HepG2 (cell line): ENCODE measurements around the gene SNX6. TPM values are rescaled to one million over a fixed set of nuclear protein-coding genes. Genes with fewer than 3 reads are reported as not detected.
A peak's percentile ranks its signal among the peaks of the same experiment; 100 is the strongest.
"Not testable (repeated sequence)": the region's sequence is repeated elsewhere in the genome, so short reads cannot be mapped to it uniquely, and the experiment has no call there.

Experiments used
- ATAC-seq: fragments of 200-7000 bp; cut with Tn5 transposase; 3 replicates; pipeline ENCODE4 v1.9.1; 2020; ENCODE audit warnings: mild to moderate bottlenecking, moderate library complexity
- BruUV-seq: library from RNA; stranded (reverse); fragments of 400-500 nt; replicated peaks from 2 replicates; lab custom pipeline; 2021; lab: Mats Ljungman, UMichigan
- CTCF ChIA-PET: fragments of 300-600 bp; formaldehyde crosslinking; extraction: SDS; loops from one replicate; lab custom pipeline; 2021; ENCODE audit warnings: low total read pairs, inconsistent platforms, low intra/inter-chr PET ratio; lab: Yijun Ruan, JAX
- POLR2A ChIA-PET: fragments of 350-600 bp; sonication (Branson Sonifier 250); formaldehyde crosslinking; loops from one replicate; lab custom pipeline; 2020; ENCODE audit warnings: antibody characterized with exemption, inconsistent platforms; lab: Yijun Ruan, JAX
- DNase-seq: peaks from one replicate; pipeline ENCODE4 v3.0.0-alpha.2; 2015; ENCODE audit warnings: low spot score
- FAIRE-seq: peaks from 3 replicates; lab custom pipeline; 2011; peaks lifted over from hg19 to GRCh38; lab: Jason Lieb, UNC
- H2AFZ ChIP-seq: one replicate; pipeline ENCODE4 v1.6.1; 2011; ENCODE audit warnings: low read length, inconsistent platforms
- H3K27ac ChIP-seq: fragments of 300-600 bp; 3 replicates; pipeline ENCODE4 v1.8.0; 2011; ENCODE audit warnings: mixed run types, mild to moderate bottlenecking, mixed read lengths, low read length, inconsistent platforms; ENCODE audit not compliant: insufficient read depth; ENCODE audit errors: extremely low read length
- H3K27me3 ChIP-seq, 2 experiments: fragments of 200-600 bp in 1 of 2; 2 replicates in 1 of 2; 3 replicates in 1 of 2; pipeline versions ENCODE4 v1.6.0 to v1.8.0; 2011; ENCODE audit warnings: low read length in 2 of 2, mild to moderate bottlenecking in 2 of 2, moderate library complexity in 2 of 2, inconsistent platforms in 1 of 2; ENCODE audit not compliant: insufficient read depth in 2 of 2, control insufficient read depth in 1 of 2
- H3K36me3 ChIP-seq, 2 experiments: fragments of 200-600 bp in 1 of 2; replicated peaks in 1 of 2; 2 replicates in 1 of 2; 3 replicates in 1 of 2; pipeline versions ENCODE4 v1.5.1 to v1.8.0; 2011; ENCODE audit warnings: low read length in 2 of 2, inconsistent platforms in 1 of 2; ENCODE audit not compliant: insufficient read depth in 2 of 2, control insufficient read depth in 1 of 2
- H3K4me1 ChIP-seq: 2 replicates; pipeline ENCODE4 v1.5.1; 2012; ENCODE audit warnings: low read length, inconsistent platforms; ENCODE audit not compliant: insufficient read depth
- H3K4me2 ChIP-seq: 2 replicates; pipeline ENCODE4 v1.6.0; 2011; ENCODE audit warnings: low read depth, low read length, inconsistent platforms
- H3K4me3 ChIP-seq, 3 experiments: fragments of 200-600 bp in 1 of 3; sonication (generic), shearing (Covaris generic) in 1 of 3; replicated peaks in 1 of 3; 2 replicates each; pipeline ENCODE4 v1.5.1; 2011 to 2016; ENCODE audit warnings: low read length in 3 of 3, inconsistent platforms in 2 of 3, low read depth in 2 of 3, mild to moderate bottlenecking in 2 of 3, control low read depth in 1 of 3, mixed read lengths in 1 of 3; ENCODE audit not compliant: insufficient read depth in 1 of 3
- H3K79me2 ChIP-seq: one replicate; pipeline ENCODE4 v1.6.1; 2011; ENCODE audit warnings: low read length, inconsistent platforms; ENCODE audit not compliant: insufficient read depth
- H3K9ac ChIP-seq: 2 replicates; pipeline ENCODE4 v1.6.0; 2011; ENCODE audit warnings: mild to moderate bottlenecking, low read depth, low read length, inconsistent platforms; ENCODE audit not compliant: insufficient read depth
- H3K9me3 ChIP-seq: 2 replicates; pipeline ENCODE4 v1.5.1; 2012; ENCODE audit warnings: mild to moderate bottlenecking, low read length
- H4K20me1 ChIP-seq: 2 replicates; pipeline ENCODE4 v1.6.0; 2011; ENCODE audit warnings: inconsistent platforms, mild to moderate bottlenecking, low read length, moderate library complexity; ENCODE audit not compliant: insufficient read depth
- ADNP ChIP-seq: sonication (generic); formaldehyde crosslinking; IDR thresholded peaks from 2 replicates; pipeline ENCODE4 v1.4.0; 2020; ENCODE audit warnings: missing genetic modification reagents
- FOSL1 ChIP-seq: sonication (generic); formaldehyde crosslinking; IDR thresholded peaks from 2 replicates; pipeline ENCODE4 v1.9.0; 2021; ENCODE audit warnings: missing genetic modification reagents, borderline replicate concordance
- KLF12 ChIP-seq: sonication (generic); formaldehyde crosslinking; IDR thresholded peaks from 2 replicates; pipeline ENCODE4 v1.4.0; 2020; ENCODE audit warnings: missing genetic modification reagents, borderline replicate concordance
- ZNF180 ChIP-seq: sonication (generic); formaldehyde crosslinking; IDR thresholded peaks from 2 replicates; pipeline ENCODE4 v1.4.0; 2020; ENCODE audit warnings: low read depth, missing genetic modification reagents, borderline replicate concordance
- ZNF567 ChIP-seq: sonication (generic); formaldehyde crosslinking; IDR thresholded peaks from 2 replicates; pipeline ENCODE4 v1.8.1; 2023; ENCODE audit warnings: mild to moderate bottlenecking, missing genetic modification reagents, borderline replicate concordance
- WGBS: methylation state at CpG from one replicate; pipeline ENCODE4 v1.1.6; 2017; ENCODE audit warnings: low lambda C conversion rate; 5-methylcytosine and 5-hydroxymethylcytosine counted together
- in situ Hi-C: cut with HindIII; loops from 2 replicates; pipeline ENCODE4 v1.10.0; 2017; ENCODE audit warnings: low pct_unique_long_range_greater_than_20kb; ENCODE audit not compliant: extremely low pct_ligation_motif_present
- intact Hi-C: fragments of 100-400 bp; cut with micrococcal nuclease; formaldehyde crosslinking; loops from one replicate; pipeline ENCODE4 v1.10.0; 2022; ENCODE audit not compliant: unreplicated experiment
- polyA plus RNA-seq, 8 experiments: library from polyadenylated mRNA; depleted of rRNA in 3 of 8; stranded (reverse) in 7 of 8; unstranded in 1 of 8; fragments of >200 nt; fragmentation: Illumina TruSeq in 4 of 8; extraction: Trizol in 4 of 8; gene quantifications; 2 replicates each; pipeline versions ENCODE4 v1.2.1 to v1.2.3, GENCODE V29; 2011 to 2016; ENCODE audit warnings: low read depth in 4 of 8, missing spikeins in 1 of 8, mixed read lengths in 1 of 8; ENCODE audit not compliant: insufficient read depth in 1 of 8
- total RNA-seq, 5 experiments: library from RNA; depleted of rRNA; stranded (reverse); fragments of >200 nt; fragmentation: Illumina TruSeq; extraction: Trizol; gene quantifications; 2 replicates each; pipeline ENCODE4 v1.2.3, GENCODE V29; 2016; ENCODE audit warnings: low read depth in 1 of 5
- TF ChIP-seq, protein P1 (sequence below): sonication (generic); formaldehyde crosslinking; IDR thresholded peaks from 2 replicates; pipeline ENCODE4 v1.4.0; 2020; ENCODE audit warnings: missing genetic modification reagents
- TF ChIP-seq, protein P2 (sequence below): sonication (generic); formaldehyde crosslinking; IDR thresholded peaks from 2 replicates; pipeline ENCODE4 v1.4.0; 2020; ENCODE audit warnings: missing genetic modification reagents, mild to moderate bottlenecking, borderline replicate concordance

SNX6 gene
- total and polyA plus RNA-seq, 2 of the 13 experiments (the other 11 are each of a cell fraction or from before 2014, with no cell fraction given), result 92.3 to 169 TPM

DNA sequence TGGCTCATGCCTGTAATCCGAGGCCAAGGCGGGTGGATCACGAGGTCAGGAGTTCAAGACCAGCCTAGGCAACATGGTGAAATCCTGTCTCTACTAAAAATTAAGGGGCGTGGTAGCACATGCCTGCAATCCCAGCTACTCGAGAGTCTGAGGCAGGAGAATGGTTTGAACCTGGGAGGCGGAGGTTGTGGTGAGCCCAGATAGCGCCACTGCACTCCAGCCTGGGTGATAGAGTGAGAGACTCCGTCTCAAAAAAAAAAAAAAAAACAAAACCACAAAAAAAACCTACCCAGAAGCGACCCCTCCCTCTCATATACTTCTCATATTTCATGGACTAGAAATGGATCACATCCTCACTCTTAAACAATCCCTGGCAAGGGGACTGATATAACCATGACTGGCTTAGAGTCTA is 4.4 kb upstream of the SNX6 start:
- WGBS, result 34% methylated on average over 9 of the region's 9 CpGs
- H3K36me3 ChIP-seq, H2AFZ ChIP-seq, H3K9me3 ChIP-seq, H3K4me3 ChIP-seq, H3K9ac ChIP-seq, CTCF ChIA-PET: not testable (repeated sequence)
- 0 out of 2 replicates have a peak, but pooled peaks have one; percentile 61 for TF ChIP-seq ZNF567 (CRISPR knock-in tag)
- 0 out of 2 replicates have a peak, but pooled peaks have one; percentile 8 for TF ChIP-seq FOSL1 (CRISPR knock-in tag)
- TF ChIP-seq KLF12 (CRISPR knock-in tag), result peak; percentile 50; the same call in 1 of the 2 replicates
- 0 out of 2 replicates have a peak, but pooled peaks have one; percentile 41 for TF ChIP-seq ZNF180 (CRISPR knock-in tag)
- TF ChIP-seq, protein P1, sequence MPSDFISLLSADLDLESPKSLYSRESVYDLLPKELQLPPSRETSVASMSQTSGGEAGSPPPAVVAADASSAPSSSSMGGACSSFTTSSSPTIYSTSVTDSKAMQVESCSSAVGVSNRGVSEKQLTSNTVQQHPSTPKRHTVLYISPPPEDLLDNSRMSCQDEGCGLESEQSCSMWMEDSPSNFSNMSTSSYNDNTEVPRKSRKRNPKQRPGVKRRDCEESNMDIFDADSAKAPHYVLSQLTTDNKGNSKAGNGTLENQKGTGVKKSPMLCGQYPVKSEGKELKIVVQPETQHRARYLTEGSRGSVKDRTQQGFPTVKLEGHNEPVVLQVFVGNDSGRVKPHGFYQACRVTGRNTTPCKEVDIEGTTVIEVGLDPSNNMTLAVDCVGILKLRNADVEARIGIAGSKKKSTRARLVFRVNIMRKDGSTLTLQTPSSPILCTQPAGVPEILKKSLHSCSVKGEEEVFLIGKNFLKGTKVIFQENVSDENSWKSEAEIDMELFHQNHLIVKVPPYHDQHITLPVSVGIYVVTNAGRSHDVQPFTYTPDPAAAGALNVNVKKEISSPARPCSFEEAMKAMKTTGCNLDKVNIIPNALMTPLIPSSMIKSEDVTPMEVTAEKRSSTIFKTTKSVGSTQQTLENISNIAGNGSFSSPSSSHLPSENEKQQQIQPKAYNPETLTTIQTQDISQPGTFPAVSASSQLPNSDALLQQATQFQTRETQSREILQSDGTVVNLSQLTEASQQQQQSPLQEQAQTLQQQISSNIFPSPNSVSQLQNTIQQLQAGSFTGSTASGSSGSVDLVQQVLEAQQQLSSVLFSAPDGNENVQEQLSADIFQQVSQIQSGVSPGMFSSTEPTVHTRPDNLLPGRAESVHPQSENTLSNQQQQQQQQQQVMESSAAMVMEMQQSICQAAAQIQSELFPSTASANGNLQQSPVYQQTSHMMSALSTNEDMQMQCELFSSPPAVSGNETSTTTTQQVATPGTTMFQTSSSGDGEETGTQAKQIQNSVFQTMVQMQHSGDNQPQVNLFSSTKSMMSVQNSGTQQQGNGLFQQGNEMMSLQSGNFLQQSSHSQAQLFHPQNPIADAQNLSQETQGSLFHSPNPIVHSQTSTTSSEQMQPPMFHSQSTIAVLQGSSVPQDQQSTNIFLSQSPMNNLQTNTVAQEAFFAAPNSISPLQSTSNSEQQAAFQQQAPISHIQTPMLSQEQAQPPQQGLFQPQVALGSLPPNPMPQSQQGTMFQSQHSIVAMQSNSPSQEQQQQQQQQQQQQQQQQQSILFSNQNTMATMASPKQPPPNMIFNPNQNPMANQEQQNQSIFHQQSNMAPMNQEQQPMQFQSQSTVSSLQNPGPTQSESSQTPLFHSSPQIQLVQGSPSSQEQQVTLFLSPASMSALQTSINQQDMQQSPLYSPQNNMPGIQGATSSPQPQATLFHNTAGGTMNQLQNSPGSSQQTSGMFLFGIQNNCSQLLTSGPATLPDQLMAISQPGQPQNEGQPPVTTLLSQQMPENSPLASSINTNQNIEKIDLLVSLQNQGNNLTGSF (CRISPR knock-in tag), result 0 out of 2 replicates have a peak, but pooled peaks have one; percentile 61
- 0 out of 2 replicates have a peak, but pooled peaks have one; percentile 24 for TF ChIP-seq ADNP (CRISPR knock-in tag)
- TF ChIP-seq, protein P2, sequence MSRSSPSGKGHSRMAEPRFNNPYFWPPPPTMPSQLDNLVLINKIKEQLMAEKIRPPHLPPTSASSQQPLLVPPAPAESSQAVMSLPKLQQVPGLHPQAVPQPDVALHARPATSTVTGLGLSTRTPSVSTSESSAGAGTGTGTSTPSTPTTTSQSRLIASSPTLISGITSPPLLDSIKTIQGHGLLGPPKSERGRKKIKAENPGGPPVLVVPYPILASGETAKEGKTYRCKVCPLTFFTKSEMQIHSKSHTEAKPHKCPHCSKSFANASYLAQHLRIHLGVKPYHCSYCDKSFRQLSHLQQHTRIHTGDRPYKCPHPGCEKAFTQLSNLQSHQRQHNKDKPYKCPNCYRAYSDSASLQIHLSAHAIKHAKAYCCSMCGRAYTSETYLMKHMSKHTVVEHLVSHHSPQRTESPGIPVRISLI, result peak; percentile 60
- TF ChIP-seq, all 625 proteins: peak for 7; not testable (repeated sequence) for 618
- FAIRE-seq, POLR2A ChIA-PET, BruUV-seq, in situ Hi-C loops, DNase-seq, H3K79me2 ChIP-seq, H3K27me3 ChIP-seq, H4K20me1 ChIP-seq, ATAC-seq, H3K27ac ChIP-seq: not testable (repeated sequence)
- Histone ChIP-seq H3K4me2 (0 out of 2 replicates have a peak overlapping the region, but pooled peaks have one; percentile 4), H3K4me1 (peaks cover 21% of the 10 kb centered on the region)
- intact Hi-C loops, result loop anchor here (5.0 kb wide), 1 partner anchor 348 kb away; the partner anchor contains the start of gene SRP54
